Activated CD8-positive, alpha-beta memory T cell treated with anti-CD3 and anti-CD28 coated beads, Interleukin-2, amount 50 U/mL, for 4 hours (primary cell): Measurements from ENCODE around the gene INCENP.
A peak's percentile ranks its signal among the peaks of the same experiment; 100 is the strongest.

ENCODE experiments used
- DNase-seq: peaks from one replicate; pipeline ENCODE4 v3.0.0-alpha.2; 2020

Gene INCENP

GRCh38 chr11:62142921-62143320 is 19.1 kb downstream of the INCENP start:
- DNase-seq: no peak

GRCh38 chr11:62143727-62144126 is 19.9 kb downstream of the INCENP start:
- no peak for DNase-seq

DNA sequence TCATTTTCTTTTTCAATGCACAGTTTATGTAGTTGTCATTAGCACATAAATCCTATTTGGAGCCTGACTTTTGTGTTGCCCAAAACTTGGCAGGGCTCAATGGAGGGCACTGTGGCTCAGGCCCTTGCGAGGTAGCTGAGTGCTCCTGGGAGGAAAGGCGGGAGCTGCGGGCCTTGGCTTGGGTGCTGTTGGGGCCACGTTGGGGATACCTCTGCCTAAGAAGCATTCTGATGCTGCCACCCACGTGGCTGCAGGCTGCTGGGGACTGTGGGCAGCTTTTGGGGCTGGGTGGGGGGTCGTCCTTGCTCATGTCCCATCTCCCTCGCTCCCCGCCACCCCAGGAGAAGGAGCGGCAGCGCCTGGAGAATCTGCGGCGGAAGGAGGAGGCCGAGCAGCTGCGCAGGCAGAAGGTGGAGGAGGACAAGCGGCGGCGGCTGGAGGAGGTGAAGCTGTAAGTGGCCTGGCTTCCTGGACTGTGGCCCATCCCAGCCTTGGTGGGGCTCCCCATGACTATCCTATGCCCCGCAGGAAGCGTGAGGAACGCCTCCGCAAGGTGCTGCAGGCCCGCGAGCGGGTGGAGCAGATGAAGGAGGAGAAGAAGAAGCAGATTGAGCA is 20.9 kb downstream of the INCENP start:
- DNase-seq: no peak

GRCh38 chr11:62145261-62145871 is 21.6 kb downstream of the INCENP start:
- no peak for DNase-seq

DNA sequence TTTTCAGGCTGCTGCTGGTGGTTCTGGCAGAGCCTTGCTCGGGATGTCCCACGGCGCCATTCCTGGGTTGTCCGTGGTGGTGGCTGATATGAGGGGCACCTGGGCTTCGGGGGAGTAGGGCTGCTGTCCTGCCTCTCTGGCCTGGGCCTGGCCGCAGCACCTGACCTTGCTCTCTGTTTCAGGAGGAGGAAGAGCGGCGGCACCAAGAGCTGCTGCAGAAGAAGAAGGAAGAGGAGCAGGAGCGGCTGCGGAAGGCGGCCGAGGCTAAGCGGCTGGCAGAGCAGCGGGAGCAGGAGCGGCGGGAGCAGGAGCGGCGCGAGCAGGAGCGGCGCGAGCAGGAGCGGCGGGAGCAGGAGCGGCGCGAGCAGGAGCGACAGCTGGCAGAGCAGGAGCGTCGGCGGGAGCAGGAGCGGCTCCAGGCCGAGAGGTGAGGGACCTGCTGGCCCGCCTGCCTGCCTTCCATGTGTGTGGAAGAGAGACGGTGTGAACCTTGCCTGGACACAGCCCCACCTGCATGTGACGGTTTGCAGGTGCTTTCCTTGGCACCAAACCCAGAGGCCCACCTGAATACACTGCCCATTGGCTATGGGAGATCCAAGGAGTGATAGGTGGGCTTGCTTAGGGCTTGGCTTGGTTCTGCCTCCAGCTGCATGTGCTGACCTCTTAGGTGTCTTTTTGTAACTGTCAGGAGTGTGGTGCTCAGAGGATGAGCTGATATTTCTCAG is 22.8 kb downstream of the INCENP start:
- DNase-seq: no peak

DNA sequence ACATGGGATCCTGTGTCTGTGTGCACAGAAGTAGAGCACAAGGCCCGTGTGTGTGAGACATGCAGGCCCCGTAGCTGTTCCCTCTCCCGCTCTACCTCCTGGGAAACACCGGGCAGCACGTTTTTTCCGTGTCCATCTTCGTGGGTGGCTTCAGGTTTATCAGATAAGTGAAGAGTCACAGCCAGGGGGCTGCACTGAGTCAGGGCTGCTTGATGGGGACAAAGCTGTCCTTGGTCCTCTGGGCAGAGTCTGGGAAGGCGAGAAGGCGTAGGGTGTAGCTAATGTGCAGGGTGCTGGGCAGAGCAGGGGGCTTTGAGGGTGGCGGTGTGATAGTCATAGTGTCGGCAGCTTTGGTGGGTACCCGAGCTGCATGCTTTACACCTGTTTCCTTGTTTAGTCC is 23.7 kb downstream of the INCENP start:
- no peak for DNase-seq

GRCh38 chr11:62148271-62148980 is 24.6 kb downstream of the INCENP start:
- DNase-seq: no peak

- no peak for DNase-seq
Measured at GRCh38 chr11:62149986-62150886, 26.4 kb downstream of the INCENP start.

- no peak for DNase-seq
Measured at GRCh38 chr11:62150887-62151736, 27.3 kb downstream of the INCENP start.

GRCh38 chr11:62151737-62152102 is 27.9 kb downstream of the INCENP start:
- no peak for DNase-seq

DNA sequence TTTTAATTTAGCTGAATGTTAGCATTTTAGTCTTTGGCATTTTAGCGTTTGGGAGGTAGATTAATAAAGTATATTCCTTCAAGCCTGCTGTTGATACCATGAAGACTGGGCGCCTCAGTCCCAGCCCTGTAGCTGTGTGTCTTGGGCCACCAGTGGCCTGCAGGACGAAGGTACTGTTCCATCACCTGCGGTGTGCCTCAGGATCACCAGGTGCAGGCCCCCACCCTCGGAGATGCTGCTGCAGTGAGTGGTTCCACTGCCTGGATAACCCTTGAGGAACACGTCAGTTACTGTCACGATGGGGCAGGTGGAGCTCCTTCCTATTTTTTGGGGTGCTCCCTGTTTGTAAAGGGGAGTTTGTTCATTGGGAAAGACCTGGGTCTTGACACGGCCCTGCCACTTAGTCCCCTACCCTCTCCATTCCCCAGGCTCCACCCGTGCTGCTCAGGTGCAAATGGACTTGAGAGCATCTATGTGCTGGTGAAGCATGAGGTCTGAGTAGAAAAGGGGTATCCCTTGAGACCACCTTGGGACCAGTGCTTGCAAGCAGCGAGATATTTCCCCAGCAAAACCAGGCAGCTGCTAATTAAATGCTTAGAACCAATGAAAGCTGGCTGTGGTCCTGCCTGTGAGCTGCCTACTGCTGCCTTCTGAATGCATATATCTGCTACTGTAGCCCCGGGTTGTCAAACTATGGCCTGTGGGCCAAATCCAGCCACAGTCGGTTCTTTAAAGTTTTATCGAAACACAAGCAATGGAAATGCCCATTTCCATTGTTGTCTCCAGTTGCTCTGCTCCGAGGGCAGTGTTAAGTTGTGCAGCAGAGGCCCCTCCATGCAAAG is 28.7 kb downstream of the INCENP start:
- DNase-seq: no peak

DNA sequence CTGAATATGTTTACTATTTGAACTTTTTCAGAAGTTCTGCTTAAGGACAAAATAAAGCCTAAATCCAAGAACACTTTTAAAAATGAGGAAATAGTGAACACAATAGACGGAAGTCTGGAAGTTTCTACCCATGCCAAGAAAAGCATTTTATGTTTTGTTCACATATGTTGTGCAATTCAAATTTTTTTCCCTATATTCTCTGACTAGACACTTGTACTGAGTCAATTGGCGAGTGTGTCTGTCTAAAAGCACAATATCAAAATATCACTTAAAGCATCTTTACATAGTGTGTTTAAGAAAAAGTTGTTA is 29.2 kb downstream of the INCENP start:
- DNase-seq: no peak

DNA sequence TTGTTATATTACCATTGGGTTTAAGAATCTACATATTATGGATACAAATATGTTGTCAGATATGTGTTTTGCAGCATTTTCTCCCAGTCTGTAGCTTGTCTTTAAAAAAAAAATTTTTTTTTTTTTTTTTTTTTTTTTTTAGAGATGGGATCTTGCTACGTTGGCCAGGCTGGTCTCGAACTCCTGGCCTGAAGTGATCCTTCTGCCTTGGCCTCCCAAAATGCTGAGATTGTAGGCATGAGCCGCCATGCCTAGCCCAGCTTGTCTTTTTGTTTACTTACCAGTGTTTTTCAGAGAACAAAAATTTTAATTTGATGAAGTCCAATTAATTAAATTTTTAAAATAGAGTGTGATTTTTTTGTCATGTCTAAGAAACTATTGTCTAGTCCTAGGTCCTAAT is 29.8 kb downstream of the INCENP start:
- no peak for DNase-seq

GRCh38 chr11:62157603-62158002 is 33.8 kb downstream of the INCENP start:
- no peak for DNase-seq

DNA sequence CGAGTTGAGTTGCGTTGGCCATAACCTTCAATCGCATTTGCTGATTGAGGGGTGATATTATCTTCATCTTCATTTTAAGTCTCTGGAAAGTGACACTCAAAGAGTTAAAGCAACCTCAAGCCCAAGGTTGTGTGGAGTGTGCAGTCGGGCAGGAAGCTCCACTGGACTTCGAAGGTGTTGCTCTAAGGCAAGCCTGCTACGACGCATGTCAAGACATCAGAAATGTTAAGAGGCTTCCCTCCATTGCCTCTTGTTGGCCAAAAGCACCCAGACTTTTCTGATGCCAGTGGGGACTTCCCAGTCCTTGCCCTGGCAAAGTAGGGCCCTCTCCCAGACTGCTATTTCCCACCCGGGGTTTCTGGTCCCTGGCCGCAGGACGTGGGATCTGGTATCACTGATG is 42.6 kb downstream of the INCENP start:
- DNase-seq: no peak

GRCh38 chr11:62169448-62169847 is 45.6 kb downstream of the INCENP start:
- no peak for DNase-seq

DNA sequence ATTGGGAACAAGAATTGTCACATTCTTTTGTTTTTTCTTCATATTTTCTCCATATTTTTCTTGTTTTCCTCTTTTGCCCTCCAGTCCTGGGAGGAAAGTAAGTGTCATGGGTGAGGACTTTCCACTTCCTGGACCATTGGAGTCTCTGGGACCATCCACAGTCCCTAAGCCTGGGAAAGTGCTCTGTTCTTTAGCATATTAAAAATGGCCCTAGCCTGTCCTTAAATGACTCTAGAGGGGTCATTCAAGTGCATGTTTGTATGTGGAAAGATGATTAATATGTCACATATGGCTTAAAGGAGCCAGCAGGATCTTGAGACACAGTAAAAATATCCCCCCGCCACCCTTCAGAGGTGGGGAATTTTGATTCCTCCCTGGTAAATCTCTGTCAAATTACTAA is 46.1 kb downstream of the INCENP start:
- no peak for DNase-seq

GRCh38 chr11:62171261-62171723 is 47.5 kb downstream of the INCENP start:
- peak; percentile 69 for DNase-seq

DNA sequence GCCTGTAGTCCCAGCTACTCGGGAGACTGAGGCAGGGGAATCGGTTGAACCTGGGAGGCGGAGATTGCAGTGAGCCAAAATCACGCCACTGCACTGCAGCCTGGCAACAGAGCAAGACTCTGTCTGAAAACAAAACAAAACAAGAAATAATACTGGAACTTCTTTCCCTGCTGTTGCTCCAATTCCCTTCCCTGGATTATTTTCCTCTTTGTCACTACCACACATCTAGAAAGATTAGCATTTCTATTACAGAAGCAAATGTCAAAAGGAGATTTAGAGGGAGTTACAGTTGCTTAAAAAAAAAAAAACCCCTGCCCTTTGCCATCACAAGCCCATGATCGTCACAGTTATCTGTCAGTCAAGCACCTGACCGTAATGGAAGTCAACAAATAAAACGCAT is 48.5 kb downstream of the INCENP start:
- DNase-seq: no peak

- no peak for DNase-seq
Measured at GRCh38 chr11:62176766-62177165, 53.0 kb downstream of the INCENP start.

GRCh38 chr11:62179995-62180394 is 56.2 kb downstream of the INCENP start:
- no peak for DNase-seq
